ENCODE results near the gene ATP10B.

DNA sequence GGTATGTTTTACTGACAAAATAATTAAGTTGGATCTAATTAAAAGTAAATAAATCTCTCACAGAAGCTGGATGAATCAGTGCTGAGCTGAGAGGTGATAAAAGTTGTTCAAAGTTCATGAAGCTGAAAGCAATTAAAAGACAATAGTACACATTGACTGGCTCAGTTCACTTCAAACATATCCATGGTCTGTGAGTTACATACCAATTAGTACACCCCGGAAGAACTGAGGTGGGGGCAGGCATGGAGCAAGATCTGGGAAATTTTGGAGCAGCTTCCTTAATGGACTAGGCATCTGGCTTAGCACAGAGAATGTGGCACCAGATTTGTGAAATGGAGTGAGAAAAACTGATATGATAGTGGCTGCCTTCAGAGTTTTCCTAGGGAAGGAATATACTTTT lies 152.7 kb downstream of the ATP10B start:
- TF ChIP-seq SIN3A (IDR thresholded peaks at IDR 0.05; ENCODE audit: borderline replicate concordance, insufficient read depth, low read depth, low read length): no peak
- no peak for TF ChIP-seq CTCF (IDR thresholded peaks at IDR 0.05)
- no peak for TF ChIP-seq POLR2AphosphoS5 (IDR thresholded peaks at IDR 0.05; ENCODE audit: low read depth, low read length)
- TF ChIP-seq REST (IDR thresholded peaks at IDR 0.05; ENCODE audit: insufficient read depth in 1 of 2, low read depth in 2 of 2, low read length in 1 of 2): no peak
- no peak for TF ChIP-seq TCF7L2 (IDR thresholded peaks at IDR 0.05; ENCODE audit: low read depth, low read length)
